Transverse colon (tissue), 4 donors: ENCODE results near the gene SMG1.

Source experiments
- POLR2AphosphoS5 ChIP-seq, 3 donors: sonication (generic); formaldehyde crosslinking; IDR thresholded peaks; one replicate each; pipeline ENCODE4 v1.6.1; 2016; ENCODE audit warnings: antibody characterized with exemption in 3 of 3
- TF ChIP-seq, protein P1 (sequence below), 5 experiments: fragments of 200-600 bp in 3 of 5; fragments of 450-650 bp in 2 of 5; sonication (generic) in 3 of 5; IDR thresholded peaks; 1 replicate in 2 of 5; 2 replicates in 3 of 5; pipeline ENCODE4 v1.5.1; 2016 to 2017; ENCODE audit warnings: antibody characterized with exemption in 5 of 5, inconsistent platforms in 3 of 5, mild to moderate bottlenecking in 2 of 5, moderate library complexity in 1 of 5

DNA sequence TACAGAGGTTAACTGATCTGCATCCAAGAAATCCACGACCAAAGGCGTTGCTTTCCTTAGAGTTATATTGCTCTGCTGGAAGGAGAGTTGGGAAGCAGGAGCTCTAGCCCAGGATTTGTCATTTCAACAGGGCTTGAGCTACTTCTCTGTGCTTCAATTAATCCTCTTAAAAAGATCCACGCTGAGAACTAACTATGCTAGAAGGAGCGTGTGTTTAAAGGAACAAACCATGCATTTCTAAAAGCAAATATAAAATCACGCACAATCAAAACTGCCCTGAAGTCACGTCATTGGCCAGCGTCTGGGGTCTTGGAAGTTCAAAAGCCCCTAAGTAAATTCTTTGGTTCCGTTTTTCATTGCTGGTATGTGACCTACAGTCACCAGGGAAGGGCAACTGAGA, 125.9 kb downstream of the SMG1 start:
- TF ChIP-seq POLR2AphosphoS5 (IDR thresholded peaks at IDR 0.05), result no peak
- TF ChIP-seq, protein P1, sequence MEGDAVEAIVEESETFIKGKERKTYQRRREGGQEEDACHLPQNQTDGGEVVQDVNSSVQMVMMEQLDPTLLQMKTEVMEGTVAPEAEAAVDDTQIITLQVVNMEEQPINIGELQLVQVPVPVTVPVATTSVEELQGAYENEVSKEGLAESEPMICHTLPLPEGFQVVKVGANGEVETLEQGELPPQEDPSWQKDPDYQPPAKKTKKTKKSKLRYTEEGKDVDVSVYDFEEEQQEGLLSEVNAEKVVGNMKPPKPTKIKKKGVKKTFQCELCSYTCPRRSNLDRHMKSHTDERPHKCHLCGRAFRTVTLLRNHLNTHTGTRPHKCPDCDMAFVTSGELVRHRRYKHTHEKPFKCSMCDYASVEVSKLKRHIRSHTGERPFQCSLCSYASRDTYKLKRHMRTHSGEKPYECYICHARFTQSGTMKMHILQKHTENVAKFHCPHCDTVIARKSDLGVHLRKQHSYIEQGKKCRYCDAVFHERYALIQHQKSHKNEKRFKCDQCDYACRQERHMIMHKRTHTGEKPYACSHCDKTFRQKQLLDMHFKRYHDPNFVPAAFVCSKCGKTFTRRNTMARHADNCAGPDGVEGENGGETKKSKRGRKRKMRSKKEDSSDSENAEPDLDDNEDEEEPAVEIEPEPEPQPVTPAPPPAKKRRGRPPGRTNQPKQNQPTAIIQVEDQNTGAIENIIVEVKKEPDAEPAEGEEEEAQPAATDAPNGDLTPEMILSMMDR (IDR thresholded peaks at IDR 0.05), result no peak
